Activated T-cell treated with anti-CD3 and anti-CD28 coated beads for 24 hours (primary cell): ENCODE results near the gene TMEM150A.
"Not testable (repeated sequence)": the region's sequence is repeated elsewhere in the genome, so short reads cannot be mapped to it uniquely, and the experiment has no call there.

ENCODE experiments used
- DNase-seq: peaks from one replicate; pipeline ENCODE4 v3.0.0-alpha.2; 2020; ENCODE audit warnings: low read depth

TMEM150A gene

GRCh38 chr2:85611705-85612587 is 9.4 kb upstream of the TMEM150A start, which contains the start of gene C2orf68:
Gene C2orf68, minus strand, starts transcription at chr2:85612066. Its CDS starts 82 bp downstream, at chr2:85611984.
- peak; percentile 84 for DNase-seq

- no peak for DNase-seq
These were observed 8.8 kb upstream of the TMEM150A start for GRCh38 chr2:85611217-85611704.

GRCh38 chr2:85607268-85608215 is 5.0 kb upstream of the TMEM150A start:
- DNase-seq = no peak

- DNase-seq = no peak
These were observed 3.6 kb upstream of the TMEM150A start for GRCh38 chr2:85606116-85606455.

- DNase-seq = no peak
These were observed 3.1 kb upstream of the TMEM150A start for GRCh38 chr2:85605406-85606115.

GRCh38 chr2:85604568-85605339 is 2.3 kb upstream of the TMEM150A start:
- DNase-seq = no peak

GRCh38 chr2:85604133-85604444 is 1.6 kb upstream of the TMEM150A start:
- DNase-seq = not testable (repeated sequence)

GRCh38 chr2:85601771-85602475 is 575 bp downstream of the TMEM150A start:
- DNase-seq = no peak

- no peak for DNase-seq
These were observed 1.3 kb downstream of the TMEM150A start for GRCh38 chr2:85600951-85601770.

- DNase-seq = no peak
These were observed 2.3 kb downstream of the TMEM150A start for GRCh38 chr2:85600235-85600575.

- no peak for DNase-seq
These were observed 2.8 kb downstream of the TMEM150A start for GRCh38 chr2:85599468-85600234.

GRCh38 chr2:85598594-85599340 is 3.7 kb downstream of the TMEM150A start:
- no peak for DNase-seq

- no peak for DNase-seq
These were observed 5.3 kb downstream of the TMEM150A start for GRCh38 chr2:85597241-85597640.

- DNase-seq = no peak
These were observed 5.9 kb downstream of the TMEM150A start for GRCh38 chr2:85596486-85597143.

- DNase-seq = no peak
These were observed 6.5 kb downstream of the TMEM150A start for GRCh38 chr2:85596026-85596333.

- peak; percentile 88 for DNase-seq
These were observed 7.0 kb downstream of the TMEM150A start, which contains the start of gene RNF181 for GRCh38 chr2:85595301-85596025. Gene RNF181, plus strand, starts transcription at chr2:85595745. Its CDS starts 19 bp downstream, at chr2:85595764.

GRCh38 chr2:85594715-85595300 is 7.7 kb downstream of the TMEM150A start:
- DNase-seq = no peak
